GM21423 (cell line): ENCODE data around the gene CST7.
"Not testable (repeated sequence)": the region's sequence is repeated elsewhere in the genome, so short reads cannot be mapped to it uniquely, and the experiment has no call there.

Source experiments
- ATAC-seq: cut with Tn5 transposase; IDR thresholded peaks from one replicate; pipeline ENCODE4 v1.9.1; 2021; ENCODE audit warnings: mild to moderate bottlenecking, moderate library complexity; ENCODE audit not compliant: unreplicated experiment

Gene CST7

DNA sequence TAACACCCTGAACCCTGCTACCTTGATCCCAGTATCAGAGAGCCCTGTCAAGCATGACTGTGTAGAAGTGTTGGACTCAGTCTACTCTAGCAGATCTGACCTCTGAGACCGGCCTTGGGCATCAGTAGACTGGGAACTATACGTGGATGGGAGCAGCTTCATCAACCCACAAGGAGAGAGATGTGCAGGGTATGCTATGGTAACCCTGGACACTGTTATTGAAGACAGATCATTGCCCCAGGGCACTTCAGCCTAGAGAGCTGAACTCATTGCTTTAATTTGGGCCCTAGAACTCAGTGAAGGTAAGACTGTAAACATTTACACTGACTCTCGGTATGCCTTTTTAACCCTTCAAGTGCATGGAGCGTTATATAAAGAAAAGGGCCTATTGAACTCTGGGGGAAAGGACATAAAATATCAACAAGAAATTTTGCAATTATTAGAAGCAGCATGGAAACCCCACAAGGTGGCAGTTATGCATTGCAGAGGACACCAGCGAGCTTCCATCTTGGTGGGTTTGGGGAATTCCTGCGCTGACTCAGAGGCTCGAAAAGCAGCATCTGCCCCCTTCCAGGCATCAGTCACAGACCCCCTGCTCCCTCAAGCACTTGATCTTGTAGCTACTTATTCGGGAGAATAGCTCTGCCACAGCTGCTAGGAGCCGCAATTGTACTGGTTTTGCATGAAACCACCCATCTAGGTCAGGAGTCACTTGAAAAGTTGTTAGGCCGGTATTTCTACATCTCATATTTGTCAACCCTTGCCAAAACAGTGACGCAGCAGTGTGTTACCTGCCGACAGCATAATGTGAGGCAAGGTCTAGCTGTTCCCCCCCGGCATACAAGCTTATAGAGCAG is 19.0 kb upstream of the CST7 start:
- ATAC-seq: not testable (repeated sequence)

DNA sequence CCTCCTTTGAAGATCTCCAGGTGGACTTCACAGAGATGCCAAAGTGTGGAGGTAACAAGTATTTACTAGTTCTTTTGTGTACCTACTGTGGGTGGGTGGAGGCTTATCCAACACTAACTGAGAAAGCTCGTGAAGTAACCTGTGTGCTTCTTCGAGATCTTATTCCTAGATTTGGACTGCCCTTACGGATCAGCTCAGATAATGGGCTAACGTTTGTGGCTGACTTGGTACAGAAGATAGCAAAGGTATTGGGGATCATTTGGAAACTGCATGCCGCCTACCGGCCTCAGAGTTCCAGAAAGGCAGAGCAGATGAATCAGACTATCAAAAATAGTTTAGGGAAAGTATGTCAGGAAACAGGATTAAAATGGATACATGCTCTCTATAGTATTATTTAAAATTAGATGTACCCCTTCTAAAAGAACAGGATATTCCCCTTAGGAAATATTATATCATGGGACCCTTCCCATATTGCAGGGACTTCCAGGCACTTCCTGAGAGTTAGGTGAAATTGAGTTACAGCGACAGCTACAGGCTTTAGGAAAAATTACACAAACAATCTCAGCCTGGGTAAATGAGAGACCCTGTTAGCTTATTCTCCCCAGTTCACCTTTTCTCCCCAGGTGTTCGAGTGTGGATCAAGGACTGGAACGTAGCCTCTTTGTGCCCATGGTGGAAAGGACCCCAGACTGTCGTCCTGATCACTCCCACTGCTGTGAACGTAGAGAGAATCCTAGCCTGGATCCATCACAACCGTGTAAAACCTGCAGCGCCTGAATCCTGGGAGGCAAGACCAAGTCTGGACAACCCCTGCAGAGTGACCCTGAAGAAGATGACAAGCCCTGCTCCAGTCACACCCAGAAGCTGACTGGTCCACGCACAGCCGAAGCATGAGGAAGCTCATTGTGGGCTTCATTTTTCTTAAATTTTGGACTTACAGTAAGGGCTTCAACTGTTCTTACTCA is 18.1 kb upstream of the CST7 start:
- ATAC-seq: not testable (repeated sequence)

DNA sequence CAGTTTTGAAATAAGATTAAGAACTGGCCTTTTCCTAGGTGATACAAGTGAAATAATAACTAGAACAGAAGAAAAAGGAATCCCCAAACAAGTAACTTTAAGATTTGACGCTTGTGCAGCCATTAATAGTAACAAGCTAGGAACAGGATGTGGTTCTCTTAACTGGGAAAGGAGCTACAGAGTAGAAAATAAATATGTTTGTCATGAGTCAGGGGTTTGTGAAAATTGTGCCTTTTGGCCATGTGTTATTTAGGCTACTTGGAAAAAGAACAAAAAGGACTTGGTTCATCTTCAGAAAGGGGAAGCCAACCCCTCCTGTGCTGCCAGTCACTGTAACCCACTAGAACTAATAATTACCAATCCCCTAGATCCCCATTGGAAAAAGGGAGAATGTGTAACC is 17.2 kb upstream of the CST7 start:
- ATAC-seq: not testable (repeated sequence)

DNA sequence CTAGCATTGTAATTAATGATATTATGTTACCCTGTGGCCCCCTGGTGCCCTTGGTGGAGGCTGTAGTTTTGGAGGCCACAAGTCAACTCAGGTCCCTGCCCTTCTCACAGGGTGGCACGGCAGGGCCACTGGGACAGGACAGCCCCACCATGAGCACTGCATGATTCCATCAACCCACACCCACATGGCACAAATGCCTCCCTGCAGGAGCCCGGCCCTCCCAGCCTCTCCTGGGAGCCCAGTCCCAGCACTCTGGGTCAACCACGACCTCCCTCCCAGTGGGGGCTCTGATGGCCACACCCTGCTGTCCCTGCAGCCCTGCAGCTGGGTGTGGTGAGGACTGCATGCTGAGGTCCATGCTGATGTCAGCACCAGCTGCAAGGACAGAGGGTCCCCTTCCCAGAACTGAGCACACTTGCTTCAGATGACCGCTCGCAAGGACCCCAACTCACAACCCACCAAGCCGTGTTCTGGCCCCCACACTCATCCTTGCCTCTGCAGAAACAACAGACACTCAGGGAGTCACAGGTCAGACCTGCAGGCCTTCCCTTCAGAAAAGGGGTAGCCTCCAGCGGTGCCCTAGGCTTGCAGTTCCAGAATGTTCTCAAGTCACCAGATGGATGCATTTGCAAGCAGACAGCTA is 15.7 kb upstream of the CST7 start:
- ATAC-seq: no peak

DNA sequence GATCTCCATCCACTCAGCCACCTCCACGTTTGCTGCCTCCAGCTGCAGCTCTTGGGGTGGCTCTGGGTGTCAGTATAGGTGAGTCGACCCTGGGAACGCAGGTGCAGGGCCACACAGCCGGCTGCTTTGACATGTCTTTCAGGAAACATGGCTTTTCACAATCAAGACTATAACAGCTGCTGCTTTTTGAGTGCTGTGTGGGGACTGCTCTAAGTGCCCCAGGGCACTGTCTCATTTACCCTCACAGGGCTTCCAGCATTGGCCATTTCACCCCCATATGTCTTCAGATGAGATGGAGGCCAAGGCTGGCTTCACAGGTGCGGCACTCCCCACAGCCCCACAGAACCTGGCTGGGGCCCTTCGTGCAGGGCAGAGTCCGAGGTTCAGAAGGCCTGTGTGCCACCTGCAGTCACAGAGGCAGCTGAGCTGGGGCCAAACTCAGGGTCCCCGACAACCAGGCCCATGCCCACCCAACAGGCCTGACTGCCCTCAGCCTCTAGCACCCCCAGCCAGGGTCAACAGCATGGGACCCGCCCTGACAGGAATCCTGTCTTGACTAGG is 14.9 kb upstream of the CST7 start:
- ATAC-seq: no peak

DNA sequence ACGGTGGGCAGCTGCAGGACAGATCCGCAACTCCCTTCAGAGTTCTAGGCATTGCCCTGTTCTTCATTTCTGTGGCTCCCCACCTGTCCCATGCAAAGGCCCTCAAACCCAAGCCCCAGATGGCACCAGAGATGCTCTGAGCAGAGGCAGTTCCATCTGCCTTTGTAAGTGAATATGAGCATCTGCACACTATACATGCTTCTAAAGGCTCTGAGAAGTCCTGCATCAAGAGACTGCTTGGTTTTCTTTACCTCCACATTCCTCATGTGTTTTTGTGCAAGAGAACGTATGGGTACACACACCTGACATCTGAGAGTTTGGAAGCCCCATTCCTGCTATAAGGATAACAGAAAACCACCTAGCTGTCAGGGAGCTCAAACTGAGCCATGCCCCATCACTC is 14.4 kb upstream of the CST7 start:
- ATAC-seq: no peak

DNA sequence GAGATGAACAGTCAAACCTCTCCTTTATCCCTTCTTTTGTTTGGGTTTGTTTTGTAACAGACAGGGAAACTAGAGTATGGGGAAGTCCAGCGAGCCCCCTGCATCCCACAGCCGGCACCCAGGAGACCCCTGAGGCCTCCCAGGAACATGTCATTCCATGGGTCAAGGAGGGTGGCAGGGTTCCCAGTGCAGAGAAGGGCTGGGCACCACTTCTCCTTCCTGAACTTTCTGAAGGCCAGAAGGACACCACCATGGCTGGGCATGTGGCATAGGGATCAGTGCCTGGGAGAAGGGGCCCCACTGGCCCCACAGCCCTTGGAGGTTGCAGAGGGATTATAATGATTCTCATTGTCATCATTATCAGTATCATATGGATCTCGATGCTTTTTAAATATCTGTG is 13.9 kb upstream of the CST7 start:
- ATAC-seq: no peak

DNA sequence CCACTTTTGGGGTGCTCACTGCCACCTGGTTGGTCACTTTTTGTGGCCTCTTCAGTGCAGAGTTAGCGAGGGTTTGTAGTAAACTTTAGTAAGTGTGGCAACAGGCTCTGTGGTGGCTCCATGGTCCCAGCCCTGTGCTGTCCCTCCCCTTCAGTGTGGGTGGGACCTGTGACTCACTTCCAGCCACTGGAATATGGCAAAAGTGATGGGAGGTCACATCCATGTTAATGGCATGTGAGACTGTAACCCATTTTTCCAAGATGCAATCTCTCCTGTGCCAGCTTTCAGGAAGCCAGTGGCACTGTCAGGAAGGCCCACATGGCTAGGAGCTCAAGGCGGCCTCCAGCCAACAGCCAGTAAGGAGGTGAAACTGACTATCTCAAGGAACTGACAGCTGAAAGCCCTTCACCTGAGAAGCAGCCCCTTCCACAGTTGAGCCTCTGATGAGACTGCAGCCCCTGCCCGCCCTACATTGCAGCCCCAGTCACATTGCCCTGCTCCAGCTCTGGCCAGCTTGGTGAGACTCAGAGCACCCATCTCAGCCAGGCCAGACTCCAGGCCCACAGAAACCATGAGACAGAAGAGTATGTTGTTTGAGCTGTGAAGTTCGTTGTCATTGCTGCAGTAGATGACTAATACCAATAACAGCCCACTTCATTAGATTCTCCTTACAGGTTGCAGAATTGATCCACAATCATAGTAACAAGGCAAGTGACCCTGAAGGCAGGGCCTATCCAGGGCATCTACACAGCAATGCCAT is 13.1 kb upstream of the CST7 start:
- no peak for ATAC-seq

DNA sequence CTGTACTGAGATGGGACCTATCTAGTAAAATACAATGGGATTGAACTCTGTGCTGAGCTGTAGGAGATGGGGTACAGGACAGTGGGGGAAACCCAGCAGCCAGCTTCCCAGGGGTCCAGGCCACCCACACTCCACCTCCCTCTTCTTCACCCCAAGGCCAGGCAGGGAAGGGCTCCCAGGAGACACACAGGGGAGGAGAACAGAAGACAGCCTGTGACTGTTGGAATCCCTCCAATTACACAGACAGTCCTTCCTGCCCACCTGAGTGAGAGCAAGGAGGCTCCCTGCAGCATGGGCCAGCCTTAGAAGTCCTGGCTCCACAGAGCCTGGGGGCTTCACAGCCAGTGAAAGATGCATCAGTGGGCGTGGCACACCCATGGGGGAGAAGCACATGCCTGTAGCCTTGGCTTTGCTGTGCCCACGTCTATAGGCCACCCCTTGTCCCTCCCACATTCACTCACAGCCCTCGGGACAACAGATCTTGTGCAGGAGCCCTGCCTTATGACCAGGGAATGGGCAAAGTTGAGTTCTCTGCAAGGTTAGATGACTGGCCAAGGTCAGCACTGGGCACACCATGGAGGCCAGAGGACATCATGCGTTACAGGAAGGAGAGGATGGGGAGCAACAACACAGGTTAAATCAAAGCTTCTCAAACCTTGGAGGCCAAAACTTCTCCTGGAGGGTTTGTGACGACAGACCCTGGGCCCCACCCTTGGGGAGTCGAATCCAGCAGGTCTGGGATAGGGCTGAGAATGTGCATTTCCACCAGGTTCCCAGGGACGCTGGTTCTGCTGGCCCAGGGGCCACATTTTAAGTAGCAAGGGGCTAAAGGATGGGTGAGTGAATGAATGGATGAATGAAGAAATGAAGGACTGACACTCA is 12.3 kb upstream of the CST7 start:
- ATAC-seq: no peak

DNA sequence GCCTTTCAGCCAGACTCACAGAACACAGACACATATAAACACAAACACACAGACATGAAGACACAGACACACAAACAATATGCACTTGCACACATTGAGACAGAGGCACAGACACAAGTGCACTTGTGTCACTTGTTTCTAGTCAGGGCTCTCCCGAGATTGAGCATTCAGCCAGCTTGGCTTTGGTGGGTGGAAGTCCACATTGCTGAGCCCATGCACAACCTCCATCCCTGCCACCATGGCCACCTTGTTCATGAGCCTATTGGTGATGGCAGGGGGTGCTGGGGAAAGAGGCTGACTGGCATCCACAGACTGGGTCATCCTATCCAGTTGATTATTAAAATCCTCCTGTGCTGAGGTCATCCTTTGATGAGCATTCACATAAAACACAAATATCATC is 11.5 kb upstream of the CST7 start:
- ATAC-seq: no peak

DNA sequence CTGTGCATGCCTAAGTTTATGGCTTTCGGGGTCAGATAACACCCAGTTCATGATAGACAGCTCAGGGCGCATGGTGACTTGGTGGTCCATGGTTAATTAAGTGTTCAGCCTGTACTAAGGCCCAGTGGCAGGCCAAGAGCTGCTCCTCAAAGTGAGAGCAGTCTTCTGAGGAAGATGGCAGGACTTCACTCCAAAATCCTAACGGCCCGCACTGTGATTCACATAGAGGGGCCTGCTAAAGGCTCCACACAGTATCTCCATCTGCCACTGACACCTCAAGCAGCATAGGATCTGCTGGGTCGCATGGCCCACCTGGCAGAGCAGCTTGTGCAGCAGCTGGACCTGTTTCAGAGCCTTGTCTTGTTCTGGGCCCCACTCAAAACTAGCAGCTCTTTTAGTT is 10.6 kb upstream of the CST7 start:
- ATAC-seq: no peak

DNA sequence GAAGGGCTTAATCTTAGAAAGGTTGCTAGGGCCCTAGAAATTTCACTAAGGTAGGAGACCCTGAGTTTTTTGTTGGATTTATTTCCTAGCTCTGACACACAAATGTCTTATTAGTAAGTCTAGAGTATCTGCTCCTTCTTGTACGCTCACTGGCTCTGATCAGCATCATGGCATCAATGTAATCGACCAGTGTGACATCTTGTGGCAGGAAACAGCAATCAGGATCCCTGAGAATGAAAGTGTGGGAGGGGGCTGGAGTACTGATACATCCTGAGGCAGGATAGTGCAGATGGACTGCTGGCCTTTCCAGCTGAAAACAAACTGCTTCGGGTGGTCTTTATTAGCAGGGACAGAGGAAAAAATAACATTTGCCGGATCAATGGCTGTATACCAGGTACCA is 10.0 kb upstream of the CST7 start:
- ATAC-seq: no peak

DNA sequence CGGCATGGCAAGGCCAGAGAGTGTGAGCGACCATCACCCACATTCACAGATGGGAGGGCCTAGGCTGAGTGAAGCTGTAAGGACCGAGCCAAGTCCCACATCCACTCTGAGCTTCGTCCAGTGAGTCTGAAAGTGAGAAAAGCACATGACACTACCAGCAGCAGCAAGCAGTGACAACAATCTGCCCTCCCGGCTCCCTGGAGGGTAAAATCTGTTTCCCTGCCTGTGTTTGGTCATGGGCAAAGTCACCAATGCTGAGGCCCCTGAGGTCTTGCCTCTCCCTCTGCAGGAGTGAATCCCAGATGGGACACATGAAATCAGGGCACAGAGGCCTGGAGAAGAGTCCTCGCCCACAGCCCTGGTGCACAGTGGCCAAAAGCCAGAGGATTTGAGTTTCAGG is 6.4 kb upstream of the CST7 start:
- ATAC-seq: no peak

DNA sequence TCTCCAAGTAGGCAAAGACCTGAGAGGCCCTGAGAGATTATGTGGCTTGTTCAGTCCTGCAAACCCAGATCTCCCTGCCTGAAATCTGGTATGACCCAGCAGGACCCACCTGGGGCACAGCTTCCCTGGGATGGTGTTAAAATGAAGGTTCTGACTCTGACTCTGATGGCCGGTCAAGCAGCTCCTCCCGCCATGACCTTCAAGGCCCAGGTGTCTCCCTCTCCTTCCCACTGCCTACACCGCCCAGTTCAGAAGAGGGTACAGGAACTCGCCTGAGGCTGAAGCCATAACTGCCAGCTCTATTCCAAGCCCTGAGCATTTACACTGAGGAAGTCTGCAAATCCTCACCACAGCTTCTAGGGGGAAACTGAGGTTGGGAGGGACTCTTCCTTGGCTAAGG is 5.9 kb upstream of the CST7 start:
- ATAC-seq: no peak

DNA sequence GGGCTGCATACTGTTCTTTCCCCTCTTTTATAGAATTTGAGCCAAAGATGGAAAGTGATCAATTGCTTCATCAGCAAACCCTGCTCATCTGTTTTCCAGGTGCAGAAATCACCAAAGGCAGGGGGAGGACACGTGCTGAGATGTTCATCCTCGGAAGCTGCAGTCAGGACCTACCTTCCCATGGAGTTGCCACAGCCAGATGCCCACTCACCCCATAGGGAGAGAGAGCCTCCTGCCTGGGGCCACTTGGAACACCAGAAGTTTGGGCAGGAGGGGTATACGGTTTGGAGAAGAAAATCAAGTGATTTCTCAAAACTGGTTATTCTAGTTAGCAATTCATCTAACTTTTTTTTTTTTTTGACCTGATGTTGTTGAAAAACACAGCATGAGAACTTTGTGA is 5.3 kb upstream of the CST7 start:
- no peak for ATAC-seq

DNA sequence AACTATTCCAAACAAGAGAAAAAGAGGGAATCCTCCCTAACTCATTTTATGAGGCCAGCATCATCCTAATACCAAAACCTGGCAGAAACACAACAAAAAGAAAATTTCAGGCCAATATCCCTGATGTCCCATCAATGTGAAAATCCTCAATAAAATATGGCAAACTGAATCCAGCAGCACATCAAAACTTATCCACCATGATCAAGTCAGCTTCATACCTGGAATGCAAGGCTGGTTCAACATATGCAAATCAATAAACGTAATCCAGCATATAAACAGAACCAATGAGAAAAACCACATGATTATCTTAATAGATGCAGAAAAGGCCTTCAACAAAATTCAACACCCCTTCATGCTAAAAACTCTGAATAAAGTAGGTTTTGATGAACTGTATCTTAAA is 2.7 kb upstream of the CST7 start:
- ATAC-seq: not testable (repeated sequence)

DNA sequence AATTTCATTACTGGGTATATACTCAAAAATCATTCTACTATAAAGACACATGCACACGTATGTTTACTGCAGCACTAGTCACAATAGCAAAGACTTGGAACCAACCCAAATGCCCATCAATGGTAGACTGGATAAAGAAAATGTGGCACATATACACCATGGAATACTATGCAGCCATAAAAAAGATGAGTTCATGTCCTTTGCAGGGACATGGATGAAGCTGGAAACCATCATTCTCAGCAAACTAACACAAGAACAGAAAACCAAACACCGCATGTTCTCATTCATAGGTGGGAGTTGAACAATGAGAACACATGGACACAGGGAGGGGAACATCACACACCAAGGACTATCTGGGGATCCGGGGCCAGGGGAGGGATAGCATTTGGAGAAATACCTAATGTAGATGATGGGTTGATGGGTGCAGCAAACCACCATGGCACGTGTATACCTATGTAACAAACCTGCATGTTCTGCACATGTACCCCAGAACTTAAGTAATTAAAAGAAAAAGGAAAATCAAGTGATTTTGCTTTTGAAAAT is 602 bp upstream of the CST7 start:
- ATAC-seq: not testable (repeated sequence)

DNA sequence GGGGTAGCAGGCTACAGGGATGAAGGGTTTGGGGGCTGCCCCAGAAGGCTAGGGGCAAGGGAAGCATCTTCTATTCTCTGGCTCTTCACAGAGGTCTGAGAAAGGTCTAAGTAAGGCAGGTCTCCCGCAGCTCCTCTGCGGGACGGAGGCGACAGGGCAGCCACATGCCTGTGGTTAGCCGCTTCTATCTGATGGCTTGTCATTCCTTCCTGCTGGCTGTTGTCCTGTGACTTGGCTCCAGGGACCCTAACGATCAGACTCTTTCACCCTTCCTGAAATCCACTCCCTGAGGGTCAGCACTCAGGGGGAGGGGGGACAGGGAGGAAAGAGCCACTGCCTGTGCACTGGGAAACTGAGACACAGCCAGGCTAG is 673 bp downstream of the CST7 start:
- no peak for ATAC-seq

DNA sequence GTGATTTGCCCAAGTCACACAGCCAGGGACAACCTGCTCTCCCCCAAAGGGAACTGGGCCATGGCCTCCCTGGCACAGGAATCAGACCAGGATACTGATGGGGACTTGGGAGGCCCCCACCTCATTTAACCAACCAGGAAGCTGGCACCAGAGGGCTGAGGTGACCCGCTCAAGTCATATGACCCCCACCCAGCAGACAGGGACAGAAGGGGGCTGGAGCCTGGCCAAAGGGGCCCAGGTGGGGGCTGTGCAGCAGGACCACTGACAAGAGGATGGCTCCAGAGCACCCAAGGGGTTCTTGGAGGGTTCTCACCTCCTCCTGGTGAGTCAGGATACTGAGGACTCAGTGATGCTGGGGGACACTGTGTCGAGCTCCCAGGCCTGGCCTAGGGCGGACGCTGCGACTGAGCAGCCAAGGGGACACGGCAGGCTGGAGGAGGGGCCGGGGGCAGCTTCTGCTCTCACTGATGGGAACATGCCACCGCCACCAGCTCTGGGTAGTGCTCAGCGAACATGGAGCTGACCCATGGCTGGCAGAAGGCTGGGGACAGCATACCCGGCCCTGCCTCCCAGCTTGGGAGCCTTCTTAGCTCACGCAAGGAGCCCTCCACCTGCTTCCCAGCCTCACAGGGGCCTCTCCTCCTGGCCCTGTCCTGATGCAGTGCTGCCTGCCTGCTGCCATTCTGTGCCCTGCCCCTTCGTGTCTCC is 1.2 kb downstream of the CST7 start:
- no peak for ATAC-seq
